Endothelial cell of umbilical vein (primary cell): Measurements from ENCODE around the gene HNRNPH1.

Source experiments
- POLR2AphosphoS5 ChIP-seq: IDR thresholded peaks from 2 replicates; pipeline ENCODE4 v1.6.1; 2012; ENCODE audit warnings: low read depth, mild to moderate bottlenecking, control low read depth, low read length, moderate library complexity; ENCODE audit not compliant: insufficient read depth
- TF ChIP-seq, protein P1 (sequence below), 2 donors: IDR thresholded peaks; 1 replicate in 1 of 2; 2 replicates in 1 of 2; pipeline ENCODE4 v1.5.1; 2011; ENCODE audit warnings: low read length in 2 of 2, mild to moderate bottlenecking in 2 of 2, moderate library complexity in 2 of 2, control low read depth in 1 of 2, inconsistent platforms in 1 of 2, low read depth in 1 of 2; ENCODE audit not compliant: insufficient read depth in 1 of 2; ENCODE audit errors: extremely low read depth in 1 of 2

GRCh38 chr5:179608131-179608581, 15.3 kb downstream of the HNRNPH1 start:
- TF ChIP-seq, protein P1, sequence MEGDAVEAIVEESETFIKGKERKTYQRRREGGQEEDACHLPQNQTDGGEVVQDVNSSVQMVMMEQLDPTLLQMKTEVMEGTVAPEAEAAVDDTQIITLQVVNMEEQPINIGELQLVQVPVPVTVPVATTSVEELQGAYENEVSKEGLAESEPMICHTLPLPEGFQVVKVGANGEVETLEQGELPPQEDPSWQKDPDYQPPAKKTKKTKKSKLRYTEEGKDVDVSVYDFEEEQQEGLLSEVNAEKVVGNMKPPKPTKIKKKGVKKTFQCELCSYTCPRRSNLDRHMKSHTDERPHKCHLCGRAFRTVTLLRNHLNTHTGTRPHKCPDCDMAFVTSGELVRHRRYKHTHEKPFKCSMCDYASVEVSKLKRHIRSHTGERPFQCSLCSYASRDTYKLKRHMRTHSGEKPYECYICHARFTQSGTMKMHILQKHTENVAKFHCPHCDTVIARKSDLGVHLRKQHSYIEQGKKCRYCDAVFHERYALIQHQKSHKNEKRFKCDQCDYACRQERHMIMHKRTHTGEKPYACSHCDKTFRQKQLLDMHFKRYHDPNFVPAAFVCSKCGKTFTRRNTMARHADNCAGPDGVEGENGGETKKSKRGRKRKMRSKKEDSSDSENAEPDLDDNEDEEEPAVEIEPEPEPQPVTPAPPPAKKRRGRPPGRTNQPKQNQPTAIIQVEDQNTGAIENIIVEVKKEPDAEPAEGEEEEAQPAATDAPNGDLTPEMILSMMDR (IDR thresholded peaks at IDR 0.05; ENCODE audit: extremely low read depth in 1 of 2, insufficient read depth in 1 of 2, low read depth in 1 of 2, low read length in 2 of 2) = no peak
- no peak for TF ChIP-seq POLR2AphosphoS5
